HepG2 (cell line): ENCODE data around the gene CDYL. TPM values are rescaled to one million over a fixed set of nuclear protein-coding genes. Genes with fewer than 3 reads are reported as not detected.

Experiments used
- ATAC-seq: fragments of 200-7000 bp; cut with Tn5 transposase; 3 replicates; pipeline ENCODE4 v1.9.1; 2020; ENCODE audit warnings: mild to moderate bottlenecking, moderate library complexity
- BruUV-seq: library from RNA; stranded (reverse); fragments of 400-500 nt; replicated peaks from 2 replicates; lab custom pipeline; 2021; lab: Mats Ljungman, UMichigan
- CTCF ChIA-PET: fragments of 300-600 bp; formaldehyde crosslinking; extraction: SDS; loops from one replicate; lab custom pipeline; 2021; ENCODE audit warnings: low total read pairs, inconsistent platforms, low intra/inter-chr PET ratio; lab: Yijun Ruan, JAX
- POLR2A ChIA-PET: fragments of 350-600 bp; sonication (Branson Sonifier 250); formaldehyde crosslinking; loops from one replicate; lab custom pipeline; 2020; ENCODE audit warnings: antibody characterized with exemption, inconsistent platforms; lab: Yijun Ruan, JAX
- DNase-seq: peaks from one replicate; pipeline ENCODE4 v3.0.0-alpha.2; 2015; ENCODE audit warnings: low spot score
- FAIRE-seq: peaks from 3 replicates; lab custom pipeline; 2011; peaks lifted over from hg19 to GRCh38; lab: Jason Lieb, UNC
- H2AFZ ChIP-seq: one replicate; pipeline ENCODE4 v1.6.1; 2011; ENCODE audit warnings: low read length, inconsistent platforms
- H3K27ac ChIP-seq: fragments of 300-600 bp; 3 replicates; pipeline ENCODE4 v1.8.0; 2011; ENCODE audit warnings: mixed run types, mild to moderate bottlenecking, mixed read lengths, low read length, inconsistent platforms; ENCODE audit not compliant: insufficient read depth; ENCODE audit errors: extremely low read length
- H3K27me3 ChIP-seq, 2 experiments: fragments of 200-600 bp in 1 of 2; 2 replicates in 1 of 2; 3 replicates in 1 of 2; pipeline versions ENCODE4 v1.6.0 to v1.8.0; 2011; ENCODE audit warnings: low read length in 2 of 2, mild to moderate bottlenecking in 2 of 2, moderate library complexity in 2 of 2, inconsistent platforms in 1 of 2; ENCODE audit not compliant: insufficient read depth in 2 of 2, control insufficient read depth in 1 of 2
- H3K36me3 ChIP-seq, 2 experiments: fragments of 200-600 bp in 1 of 2; replicated peaks in 1 of 2; 2 replicates in 1 of 2; 3 replicates in 1 of 2; pipeline versions ENCODE4 v1.5.1 to v1.8.0; 2011; ENCODE audit warnings: low read length in 2 of 2, inconsistent platforms in 1 of 2; ENCODE audit not compliant: insufficient read depth in 2 of 2, control insufficient read depth in 1 of 2
- H3K4me1 ChIP-seq: 2 replicates; pipeline ENCODE4 v1.5.1; 2012; ENCODE audit warnings: low read length, inconsistent platforms; ENCODE audit not compliant: insufficient read depth
- H3K4me2 ChIP-seq: 2 replicates; pipeline ENCODE4 v1.6.0; 2011; ENCODE audit warnings: low read depth, low read length, inconsistent platforms
- H3K4me3 ChIP-seq, 3 experiments: fragments of 200-600 bp in 1 of 3; sonication (generic), shearing (Covaris generic) in 1 of 3; replicated peaks in 1 of 3; 2 replicates each; pipeline ENCODE4 v1.5.1; 2011 to 2016; ENCODE audit warnings: low read length in 3 of 3, inconsistent platforms in 2 of 3, low read depth in 2 of 3, mild to moderate bottlenecking in 2 of 3, control low read depth in 1 of 3, mixed read lengths in 1 of 3; ENCODE audit not compliant: insufficient read depth in 1 of 3
- H3K79me2 ChIP-seq: one replicate; pipeline ENCODE4 v1.6.1; 2011; ENCODE audit warnings: low read length, inconsistent platforms; ENCODE audit not compliant: insufficient read depth
- H3K9ac ChIP-seq: 2 replicates; pipeline ENCODE4 v1.6.0; 2011; ENCODE audit warnings: mild to moderate bottlenecking, low read depth, low read length, inconsistent platforms; ENCODE audit not compliant: insufficient read depth
- H3K9me3 ChIP-seq: 2 replicates; pipeline ENCODE4 v1.5.1; 2012; ENCODE audit warnings: mild to moderate bottlenecking, low read length
- H4K20me1 ChIP-seq: 2 replicates; pipeline ENCODE4 v1.6.0; 2011; ENCODE audit warnings: inconsistent platforms, mild to moderate bottlenecking, low read length, moderate library complexity; ENCODE audit not compliant: insufficient read depth
- CEBPG ChIP-seq: IDR thresholded peaks from 2 replicates; pipeline ENCODE4 v1.6.1; 2016
- EEA1 ChIP-seq: sonication (generic); formaldehyde crosslinking; IDR thresholded peaks from 2 replicates; pipeline ENCODE4 v1.5.1; 2020; ENCODE audit warnings: mild to moderate bottlenecking, missing genetic modification reagents, borderline replicate concordance
- GFI1 ChIP-seq: sonication (generic); formaldehyde crosslinking; IDR thresholded peaks from 2 replicates; pipeline ENCODE4 v1.5.0; 2020; ENCODE audit warnings: missing genetic modification reagents, mild to moderate bottlenecking, borderline replicate concordance
- HOMEZ ChIP-seq: IDR thresholded peaks from 2 replicates; pipeline ENCODE4 v1.6.1; 2016; ENCODE audit warnings: low read depth
- MAZ ChIP-seq, 2 experiments: sonication (generic) in 1 of 2; formaldehyde crosslinking in 1 of 2; IDR thresholded peaks; 2 replicates each; pipeline versions ENCODE4 v1.5.0 to v1.6.1; 2012 to 2020; ENCODE audit warnings: low read depth in 2 of 2, mild to moderate bottlenecking in 2 of 2, borderline replicate concordance in 1 of 2, improper control_type of control experiment in 1 of 2, low read length in 1 of 2, missing genetic modification reagents in 1 of 2, moderate library complexity in 1 of 2
- NCOA2 ChIP-seq: sonication (generic); formaldehyde crosslinking; IDR thresholded peaks from 2 replicates; pipeline ENCODE4 v1.8.0; 2022; ENCODE audit warnings: inconsistent platforms
- NCOR1 ChIP-seq: fragments of 200-600 bp; sonication (generic); IDR thresholded peaks from 2 replicates; pipeline ENCODE4 v1.7.0; 2017; ENCODE audit warnings: antibody characterized with exemption, low read length, borderline replicate concordance
- SOX13 ChIP-seq, 3 experiments: fragments of 450-650 bp in 1 of 3; sonication (generic) in 1 of 3; formaldehyde crosslinking in 1 of 3; IDR thresholded peaks in 2 of 3; conservative IDR thresholded peaks in 1 of 3; 2 replicates each; pipeline versions ENCODE4 v1.5.0 to v1.6.1; 2016 to 2020; ENCODE audit warnings: antibody characterized with exemption in 1 of 3, mild to moderate bottlenecking in 1 of 3, missing compliant biosample characterization in 1 of 3, missing genetic modification reagents in 1 of 3, moderate library complexity in 1 of 3
- TBP ChIP-seq: sonication (generic); formaldehyde crosslinking; IDR thresholded peaks from 2 replicates; pipeline ENCODE4 v1.5.0; 2020; ENCODE audit warnings: missing genetic modification reagents
- ZEB1 ChIP-seq: IDR thresholded peaks from 2 replicates; pipeline ENCODE4 v1.6.1; 2012; ENCODE audit warnings: mild to moderate bottlenecking, low read depth, inconsistent platforms; ENCODE audit not compliant: insufficient replicate concordance
- ZNF12 ChIP-seq: sonication (generic); formaldehyde crosslinking; IDR thresholded peaks from 2 replicates; pipeline ENCODE4 v1.5.0; 2020; ENCODE audit warnings: missing genetic modification reagents
- ZNF281 ChIP-seq: sonication (generic); formaldehyde crosslinking; IDR thresholded peaks from 2 replicates; pipeline ENCODE4 v1.4.0; 2020; ENCODE audit warnings: missing genetic modification reagents, borderline replicate concordance
- ZNF691 ChIP-seq: sonication (generic); formaldehyde crosslinking; IDR thresholded peaks from 2 replicates; pipeline ENCODE4 v1.4.0; 2020; ENCODE audit warnings: missing genetic modification reagents, low read depth, mild to moderate bottlenecking, borderline replicate concordance
- ZNF747 ChIP-seq: sonication (generic); formaldehyde crosslinking; IDR thresholded peaks from 2 replicates; pipeline ENCODE4 v1.8.1; 2023; ENCODE audit warnings: missing genetic modification reagents, mild to moderate bottlenecking, borderline replicate concordance
- ZNF768 ChIP-seq: sonication (generic); formaldehyde crosslinking; IDR thresholded peaks from 2 replicates; pipeline ENCODE4 v1.4.0; 2020; ENCODE audit warnings: missing genetic modification reagents
- ZNF816 ChIP-seq: sonication (generic); formaldehyde crosslinking; IDR thresholded peaks from 2 replicates; pipeline ENCODE4 v1.8.0; 2022; ENCODE audit warnings: missing genetic modification reagents, mild to moderate bottlenecking, borderline replicate concordance
- WGBS: methylation state at CpG from one replicate; pipeline ENCODE4 v1.1.6; 2017; ENCODE audit warnings: low lambda C conversion rate; 5-methylcytosine and 5-hydroxymethylcytosine counted together
- in situ Hi-C: cut with HindIII; loops from 2 replicates; pipeline ENCODE4 v1.10.0; 2017; ENCODE audit warnings: low pct_unique_long_range_greater_than_20kb; ENCODE audit not compliant: extremely low pct_ligation_motif_present
- intact Hi-C: fragments of 100-400 bp; cut with micrococcal nuclease; formaldehyde crosslinking; loops from one replicate; pipeline ENCODE4 v1.10.0; 2022; ENCODE audit not compliant: unreplicated experiment
- polyA plus RNA-seq, 8 experiments: library from polyadenylated mRNA; depleted of rRNA in 3 of 8; stranded (reverse) in 7 of 8; unstranded in 1 of 8; fragments of >200 nt; fragmentation: Illumina TruSeq in 4 of 8; extraction: Trizol in 4 of 8; gene quantifications; 2 replicates each; pipeline versions ENCODE4 v1.2.1 to v1.2.3, GENCODE V29; 2011 to 2016; ENCODE audit warnings: low read depth in 4 of 8, missing spikeins in 1 of 8, mixed read lengths in 1 of 8; ENCODE audit not compliant: insufficient read depth in 1 of 8
- total RNA-seq, 5 experiments: library from RNA; depleted of rRNA; stranded (reverse); fragments of >200 nt; fragmentation: Illumina TruSeq; extraction: Trizol; gene quantifications; 2 replicates each; pipeline ENCODE4 v1.2.3, GENCODE V29; 2016; ENCODE audit warnings: low read depth in 1 of 5

Gene CDYL
- total and polyA plus RNA-seq, 2 of the 13 experiments (the other 11 are each of a cell fraction or from before 2014, with no cell fraction given), result 22.8 to 105 TPM

- H3K27me3 ChIP-seq, result no peaks in the 10 kb centered on the region
- H2AFZ ChIP-seq, result no peak overlapping the region
- DNase-seq, result peak; percentile 86
- H3K4me1 ChIP-seq, result peaks cover 51% of the 10 kb centered on the region
- H3K4me3 ChIP-seq, result no peak overlapping the region; a peak in 1 of 6 replicates
- H3K36me3 ChIP-seq, result no peaks in the 10 kb centered on the region
- peaks cover 25% of the 10 kb centered on the region for H4K20me1 ChIP-seq
- intact Hi-C loops, result no loop called here
- H3K79me2 ChIP-seq, result peaks cover 72% of the 10 kb centered on the region
- H3K27ac ChIP-seq, result peak overlapping the region; percentile 58
- TSS peak; percentile 20 for BruUV-seq
- peaks cover 7% of the 10 kb centered on the region; the same call in 1 of the 2 replicates for H3K9me3 ChIP-seq
- WGBS, result 7% methylated on average over 5 of the region's 5 CpGs
- CTCF ChIA-PET, result no interaction called here
- peak overlapping the region; percentile 46 for H3K4me2 ChIP-seq
- H3K9ac ChIP-seq, result no peak overlapping the region
- in situ Hi-C loops, result no loop called here
- peak; percentile 68 for FAIRE-seq
- POLR2A ChIA-PET, result interaction anchor here (1.1 kb wide), 1 partner anchor 193 kb away, joined by 3 read pairs; the partner anchor contains the start of gene RPP40
- peak; percentile 75 for ATAC-seq
- TF ChIP-seq ZEB1 (no peak), ZNF816 (CRISPR knock-in tag) (no peak), TBP (CRISPR knock-in tag) (no peak), HOMEZ (CRISPR knock-in tag) (peak; percentile 84; the same call in 1 of the 2 replicates), ZNF691 (no peak), GFI1 (peak; percentile 37; the same call in 1 of the 2 replicates), NCOA2 (CRISPR knock-in tag) (peak; percentile 56), NCOR1 (peak; percentile 18; the same call in 1 of the 2 replicates), CEBPG (CRISPR knock-in tag) (peak; percentile 28; the same call in 1 of the 2 replicates), ZNF747 (CRISPR knock-in tag) (no peak), EEA1 (CRISPR knock-in tag) (no peak), SOX13 (IDR thresholded peaks at IDR 0.05) (peak; percentile 63; the same call in 1 of the 2 replicates), SOX13 (CRISPR knock-in tag; conservative IDR thresholded peaks at IDR 0.05 in 1 of 2, IDR thresholded peaks at IDR 0.05 in 1 of 2) (peak in 1 of 2 experiments; percentile 86; a peak in 2 of 4 replicates), ZNF281 (CRISPR knock-in tag) (no peak), MAZ (IDR thresholded peaks at IDR 0.05; ENCODE audit: borderline replicate concordance, low read depth, low read length) (no peak), MAZ (CRISPR knock-in tag; IDR thresholded peaks at IDR 0.05; ENCODE audit: low read depth) (no peak), ZNF768 (CRISPR knock-in tag) (no peak), ZNF12 (CRISPR knock-in tag) (peak; percentile 54)
Observed at GRCh38 chr6:4809999-4810918, 34.1 kb downstream of the CDYL start.
